HepG2 (cell line): ENCODE measurements around the gene CCDC142. TPM values are rescaled to one million over a fixed set of nuclear protein-coding genes. Genes with fewer than 3 reads are reported as not detected.

Experiments used
- CBX1 ChIP-seq: IDR thresholded peaks from one replicate; pipeline ENCODE4 v1.6.1; 2016; ENCODE audit warnings: antibody characterized with exemption, low read depth
- JARID2 ChIP-seq: sonication (generic); formaldehyde crosslinking; IDR thresholded peaks from 2 replicates; pipeline ENCODE4 v1.8.1; 2023; ENCODE audit warnings: missing genetic modification reagents, inconsistent platforms; ENCODE audit not compliant: insufficient replicate concordance
- NPAS2 ChIP-seq: sonication (generic); formaldehyde crosslinking; IDR thresholded peaks from 2 replicates; pipeline ENCODE4 v1.8.0; 2022; ENCODE audit warnings: mild to moderate bottlenecking, missing genetic modification reagents, borderline replicate concordance
- SRSF1 ChIP-seq: fragments of 200-400 bp; formaldehyde crosslinking; optimal IDR thresholded peaks from 2 replicates; pipeline ENCODE3; 2017; ENCODE audit warnings: mild to moderate bottlenecking, low read depth, low read length, moderate library complexity
- WIZ ChIP-seq: sonication (generic); formaldehyde crosslinking; IDR thresholded peaks from 2 replicates; pipeline ENCODE4 v1.5.1; 2020; ENCODE audit warnings: mild to moderate bottlenecking, missing genetic modification reagents
- ZFP36 ChIP-seq: fragments of 150-350 bp; IDR thresholded peaks from 2 replicates; pipeline ENCODE4 v1.6.1; 2018; ENCODE audit warnings: borderline replicate concordance, low read length, low read depth; ENCODE audit not compliant: partially characterized antibody
- ZNF260 ChIP-seq: sonication (generic); formaldehyde crosslinking; IDR thresholded peaks from 2 replicates; pipeline ENCODE4 v1.4.0; 2020; ENCODE audit warnings: missing genetic modification reagents, low read depth, mild to moderate bottlenecking, borderline replicate concordance
- ZNF34 ChIP-seq: sonication (generic); formaldehyde crosslinking; IDR thresholded peaks from 2 replicates; pipeline ENCODE4 v1.4.0; 2020; ENCODE audit warnings: mild to moderate bottlenecking, missing genetic modification reagents, borderline replicate concordance
- ZNF761 ChIP-seq: sonication (generic); formaldehyde crosslinking; conservative IDR thresholded peaks from 2 replicates; pipeline ENCODE4 v1.4.0; 2020; ENCODE audit warnings: mild to moderate bottlenecking, missing genetic modification reagents
- ZSCAN31 ChIP-seq: sonication (generic); formaldehyde crosslinking; IDR thresholded peaks from 2 replicates; pipeline ENCODE4 v1.5.0; 2020; ENCODE audit warnings: low read depth, mild to moderate bottlenecking, missing genetic modification reagents
- ZZZ3 ChIP-seq: sonication (generic); formaldehyde crosslinking; IDR thresholded peaks from 2 replicates; pipeline ENCODE4 v1.4.0; 2020; ENCODE audit warnings: missing genetic modification reagents, mild to moderate bottlenecking, borderline replicate concordance
- polyA plus RNA-seq, 8 experiments: library from polyadenylated mRNA; depleted of rRNA in 3 of 8; stranded (reverse) in 7 of 8; unstranded in 1 of 8; fragments of >200 nt; fragmentation: Illumina TruSeq in 4 of 8; extraction: Trizol in 4 of 8; gene quantifications; 2 replicates each; pipeline versions ENCODE4 v1.2.1 to v1.2.3, GENCODE V29; 2011 to 2016; ENCODE audit warnings: low read depth in 4 of 8, missing spikeins in 1 of 8, mixed read lengths in 1 of 8; ENCODE audit not compliant: insufficient read depth in 1 of 8
- total RNA-seq, 5 experiments: library from RNA; depleted of rRNA; stranded (reverse); fragments of >200 nt; fragmentation: Illumina TruSeq; extraction: Trizol; gene quantifications; 2 replicates each; pipeline ENCODE4 v1.2.3, GENCODE V29; 2016; ENCODE audit warnings: low read depth in 1 of 5
- TF ChIP-seq, protein P1 (sequence below): sonication (generic); formaldehyde crosslinking; IDR thresholded peaks from 2 replicates; pipeline ENCODE4 v1.8.1; 2023; ENCODE audit warnings: mild to moderate bottlenecking, inconsistent platforms, moderate library complexity, missing genetic modification reagents, borderline replicate concordance
- TF ChIP-seq, protein P2 (sequence below): sonication (generic); formaldehyde crosslinking; conservative IDR thresholded peaks from 2 replicates; pipeline ENCODE4 v1.8.0; 2022; ENCODE audit warnings: low read depth, missing genetic modification reagents
- TF ChIP-seq, protein P3 (sequence below): sonication (generic); formaldehyde crosslinking; IDR thresholded peaks from 2 replicates; pipeline ENCODE4 v1.5.0; 2020; ENCODE audit warnings: mild to moderate bottlenecking, missing genetic modification reagents
- TF ChIP-seq, protein P4 (sequence below): IDR thresholded peaks from 2 replicates; pipeline ENCODE4 v1.4.0; 2020; ENCODE audit warnings: mild to moderate bottlenecking, missing genetic modification reagents
- TF ChIP-seq, protein P5 (sequence below): fragments of 450-650 bp; IDR thresholded peaks from 2 replicates; pipeline ENCODE4 v1.6.1; 2017
- TF ChIP-seq, protein P6 (sequence below): fragments of 450-650 bp; IDR thresholded peaks from 2 replicates; pipeline ENCODE4 v1.6.1; 2016

Gene CCDC142
- total and polyA plus RNA-seq, 2 of the 13 experiments (the other 11 are each of a cell fraction or from before 2014, with no cell fraction given), result 14.7 to 30.4 TPM

DNA sequence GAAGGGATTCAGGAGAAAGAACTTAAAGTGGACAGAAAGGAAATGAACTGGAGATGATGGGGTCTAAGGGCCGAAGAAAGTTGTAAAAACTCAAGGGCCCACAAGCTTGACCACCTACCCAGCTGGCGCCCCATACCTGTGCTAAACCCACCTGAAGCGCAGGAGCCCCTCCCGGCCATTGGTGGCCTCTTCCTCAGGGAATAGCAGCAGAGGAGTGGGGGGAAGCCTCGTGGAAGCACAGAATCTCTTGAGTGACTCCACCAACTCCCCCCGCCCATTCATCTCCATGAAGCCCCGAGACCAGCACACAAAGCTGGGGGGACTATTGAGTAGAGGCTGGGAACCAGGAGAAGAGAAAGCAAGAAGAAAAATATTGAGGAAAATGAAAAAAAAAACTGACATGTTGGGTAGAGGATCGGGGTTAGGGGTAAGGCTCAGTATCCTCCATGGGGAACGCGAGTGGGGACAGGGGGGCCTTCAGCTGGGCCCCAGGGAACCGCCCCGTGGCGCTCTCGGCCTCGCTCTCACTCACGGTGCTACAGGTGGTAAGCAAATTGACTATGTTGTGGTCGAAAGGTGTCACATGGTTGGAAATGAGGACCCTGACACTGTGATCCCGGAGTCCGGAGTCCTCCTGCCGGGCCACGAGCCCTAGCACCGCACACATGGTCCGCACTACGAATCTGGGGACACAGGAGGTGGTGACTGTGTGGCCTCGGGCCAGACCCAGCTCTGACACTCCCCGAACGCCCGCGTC, 46.0 kb upstream of the CCDC142 start (continued):
- TF ChIP-seq NPAS2 (0 out of 2 replicates have a peak, but pooled peaks have one; percentile 78), ZNF761 (CRISPR knock-in tag) (no peak), ZNF260 (CRISPR knock-in tag) (no peak), ZZZ3 (CRISPR knock-in tag) (no peak), ZFP36 (no peak), CBX1 (no peak), WIZ (CRISPR knock-in tag) (no peak), SRSF1 (no peak), JARID2 (no peak), ZNF34 (no peak), ZSCAN31 (no peak)
- TF ChIP-seq, protein P1, sequence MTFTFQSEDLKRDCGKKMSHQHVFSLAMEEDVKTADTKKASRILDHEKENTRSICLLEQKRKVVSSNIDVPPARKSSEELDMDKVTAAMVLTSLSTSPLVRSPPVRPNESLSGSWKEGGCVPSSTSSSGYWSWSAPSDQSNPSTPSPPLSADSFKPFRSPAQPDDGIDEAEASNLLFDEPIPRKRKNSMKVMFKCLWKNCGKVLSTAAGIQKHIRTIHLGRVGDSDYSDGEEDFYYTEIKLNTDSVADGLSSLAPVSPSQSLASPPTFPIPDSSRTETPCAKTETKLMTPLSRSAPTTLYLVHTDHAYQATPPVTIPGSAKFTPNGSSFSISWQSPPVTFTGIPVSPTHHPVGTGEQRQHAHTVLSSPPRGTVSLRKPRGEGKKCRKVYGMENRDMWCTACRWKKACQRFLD (CRISPR knock-in tag), result no peak
- TF ChIP-seq, protein P2, sequence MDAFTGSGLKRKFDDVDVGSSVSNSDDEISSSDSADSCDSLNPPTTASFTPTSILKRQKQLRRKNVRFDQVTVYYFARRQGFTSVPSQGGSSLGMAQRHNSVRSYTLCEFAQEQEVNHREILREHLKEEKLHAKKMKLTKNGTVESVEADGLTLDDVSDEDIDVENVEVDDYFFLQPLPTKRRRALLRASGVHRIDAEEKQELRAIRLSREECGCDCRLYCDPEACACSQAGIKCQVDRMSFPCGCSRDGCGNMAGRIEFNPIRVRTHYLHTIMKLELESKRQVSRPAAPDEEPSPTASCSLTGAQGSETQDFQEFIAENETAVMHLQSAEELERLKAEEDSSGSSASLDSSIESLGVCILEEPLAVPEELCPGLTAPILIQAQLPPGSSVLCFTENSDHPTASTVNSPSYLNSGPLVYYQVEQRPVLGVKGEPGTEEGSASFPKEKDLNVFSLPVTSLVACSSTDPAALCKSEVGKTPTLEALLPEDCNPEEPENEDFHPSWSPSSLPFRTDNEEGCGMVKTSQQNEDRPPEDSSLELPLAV, result no peak
- TF ChIP-seq, protein P3, sequence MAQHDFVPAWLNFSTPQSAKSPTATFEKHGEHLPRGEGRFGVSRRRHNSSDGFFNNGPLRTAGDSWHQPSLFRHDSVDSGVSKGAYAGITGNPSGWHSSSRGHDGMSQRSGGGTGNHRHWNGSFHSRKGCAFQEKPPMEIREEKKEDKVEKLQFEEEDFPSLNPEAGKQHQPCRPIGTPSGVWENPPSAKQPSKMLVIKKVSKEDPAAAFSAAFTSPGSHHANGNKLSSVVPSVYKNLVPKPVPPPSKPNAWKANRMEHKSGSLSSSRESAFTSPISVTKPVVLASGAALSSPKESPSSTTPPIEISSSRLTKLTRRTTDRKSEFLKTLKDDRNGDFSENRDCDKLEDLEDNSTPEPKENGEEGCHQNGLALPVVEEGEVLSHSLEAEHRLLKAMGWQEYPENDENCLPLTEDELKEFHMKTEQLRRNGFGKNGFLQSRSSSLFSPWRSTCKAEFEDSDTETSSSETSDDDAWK (CRISPR knock-in tag), result no peak
- TF ChIP-seq, protein P4, sequence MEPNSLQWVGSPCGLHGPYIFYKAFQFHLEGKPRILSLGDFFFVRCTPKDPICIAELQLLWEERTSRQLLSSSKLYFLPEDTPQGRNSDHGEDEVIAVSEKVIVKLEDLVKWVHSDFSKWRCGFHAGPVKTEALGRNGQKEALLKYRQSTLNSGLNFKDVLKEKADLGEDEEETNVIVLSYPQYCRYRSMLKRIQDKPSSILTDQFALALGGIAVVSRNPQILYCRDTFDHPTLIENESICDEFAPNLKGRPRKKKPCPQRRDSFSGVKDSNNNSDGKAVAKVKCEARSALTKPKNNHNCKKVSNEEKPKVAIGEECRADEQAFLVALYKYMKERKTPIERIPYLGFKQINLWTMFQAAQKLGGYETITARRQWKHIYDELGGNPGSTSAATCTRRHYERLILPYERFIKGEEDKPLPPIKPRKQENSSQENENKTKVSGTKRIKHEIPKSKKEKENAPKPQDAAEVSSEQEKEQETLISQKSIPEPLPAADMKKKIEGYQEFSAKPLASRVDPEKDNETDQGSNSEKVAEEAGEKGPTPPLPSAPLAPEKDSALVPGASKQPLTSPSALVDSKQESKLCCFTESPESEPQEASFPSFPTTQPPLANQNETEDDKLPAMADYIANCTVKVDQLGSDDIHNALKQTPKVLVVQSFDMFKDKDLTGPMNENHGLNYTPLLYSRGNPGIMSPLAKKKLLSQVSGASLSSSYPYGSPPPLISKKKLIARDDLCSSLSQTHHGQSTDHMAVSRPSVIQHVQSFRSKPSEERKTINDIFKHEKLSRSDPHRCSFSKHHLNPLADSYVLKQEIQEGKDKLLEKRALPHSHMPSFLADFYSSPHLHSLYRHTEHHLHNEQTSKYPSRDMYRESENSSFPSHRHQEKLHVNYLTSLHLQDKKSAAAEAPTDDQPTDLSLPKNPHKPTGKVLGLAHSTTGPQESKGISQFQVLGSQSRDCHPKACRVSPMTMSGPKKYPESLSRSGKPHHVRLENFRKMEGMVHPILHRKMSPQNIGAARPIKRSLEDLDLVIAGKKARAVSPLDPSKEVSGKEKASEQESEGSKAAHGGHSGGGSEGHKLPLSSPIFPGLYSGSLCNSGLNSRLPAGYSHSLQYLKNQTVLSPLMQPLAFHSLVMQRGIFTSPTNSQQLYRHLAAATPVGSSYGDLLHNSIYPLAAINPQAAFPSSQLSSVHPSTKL (CRISPR knock-in tag), result no peak
- TF ChIP-seq, protein P5, sequence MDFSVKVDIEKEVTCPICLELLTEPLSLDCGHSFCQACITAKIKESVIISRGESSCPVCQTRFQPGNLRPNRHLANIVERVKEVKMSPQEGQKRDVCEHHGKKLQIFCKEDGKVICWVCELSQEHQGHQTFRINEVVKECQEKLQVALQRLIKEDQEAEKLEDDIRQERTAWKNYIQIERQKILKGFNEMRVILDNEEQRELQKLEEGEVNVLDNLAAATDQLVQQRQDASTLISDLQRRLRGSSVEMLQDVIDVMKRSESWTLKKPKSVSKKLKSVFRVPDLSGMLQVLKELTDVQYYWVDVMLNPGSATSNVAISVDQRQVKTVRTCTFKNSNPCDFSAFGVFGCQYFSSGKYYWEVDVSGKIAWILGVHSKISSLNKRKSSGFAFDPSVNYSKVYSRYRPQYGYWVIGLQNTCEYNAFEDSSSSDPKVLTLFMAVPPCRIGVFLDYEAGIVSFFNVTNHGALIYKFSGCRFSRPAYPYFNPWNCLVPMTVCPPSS, result no peak
- TF ChIP-seq, protein P6, sequence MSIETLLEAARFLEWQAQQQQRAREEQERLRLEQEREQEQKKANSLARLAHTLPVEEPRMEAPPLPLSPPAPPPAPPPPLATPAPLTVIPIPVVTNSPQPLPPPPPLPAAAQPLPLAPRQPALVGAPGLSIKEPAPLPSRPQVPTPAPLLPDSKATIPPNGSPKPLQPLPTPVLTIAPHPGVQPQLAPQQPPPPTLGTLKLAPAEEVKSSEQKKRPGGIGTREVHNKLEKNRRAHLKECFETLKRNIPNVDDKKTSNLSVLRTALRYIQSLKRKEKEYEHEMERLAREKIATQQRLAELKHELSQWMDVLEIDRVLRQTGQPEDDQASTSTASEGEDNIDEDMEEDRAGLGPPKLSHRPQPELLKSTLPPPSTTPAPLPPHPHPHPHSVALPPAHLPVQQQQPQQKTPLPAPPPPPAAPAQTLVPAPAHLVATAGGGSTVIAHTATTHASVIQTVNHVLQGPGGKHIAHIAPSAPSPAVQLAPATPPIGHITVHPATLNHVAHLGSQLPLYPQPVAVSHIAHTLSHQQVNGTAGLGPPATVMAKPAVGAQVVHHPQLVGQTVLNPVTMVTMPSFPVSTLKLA, result peak; percentile 70
